NT2/D1 (cell line): ENCODE results near the gene TTC38.
A peak's percentile ranks its signal among the peaks of the same experiment; 100 is the strongest.

ENCODE experiments used
- DNase-seq: peaks from one replicate; pipeline ENCODE4 v3.0.0-alpha.2; 2011; ENCODE audit warnings: low read depth, low spot score
- H3K27me3 ChIP-seq: 2 replicates; pipeline ENCODE4 v1.6.0; 2011; ENCODE audit warnings: mild to moderate bottlenecking; ENCODE audit not compliant: insufficient read length, insufficient read depth
- H3K36me3 ChIP-seq: 2 replicates; pipeline ENCODE4 v1.6.1; 2011; ENCODE audit warnings: mild to moderate bottlenecking, low read length, mixed read lengths; ENCODE audit not compliant: insufficient read depth, insufficient read length
- H3K4me1 ChIP-seq: 2 replicates; pipeline ENCODE4 v1.5.1; 2011; ENCODE audit not compliant: insufficient read depth, insufficient read length
- H3K4me3 ChIP-seq: 2 replicates; pipeline ENCODE4 v1.5.1; 2011; ENCODE audit warnings: low read depth; ENCODE audit not compliant: insufficient read length
- H3K9ac ChIP-seq: 2 replicates; pipeline ENCODE4 v1.6.0; 2011; ENCODE audit warnings: low read depth; ENCODE audit not compliant: insufficient read length
- H3K9me3 ChIP-seq: 2 replicates; pipeline ENCODE4 v1.5.1; 2011; ENCODE audit warnings: mild to moderate bottlenecking, low read length; ENCODE audit not compliant: insufficient read depth
- SUZ12 ChIP-seq: IDR thresholded peaks from 2 replicates; pipeline ENCODE4 v1.6.1; 2011; ENCODE audit not compliant: insufficient read length, insufficient read depth; ENCODE audit errors: extremely low read depth
- YY1 ChIP-seq: IDR thresholded peaks from 2 replicates; pipeline ENCODE4 v1.6.1; 2011; ENCODE audit not compliant: insufficient read length, insufficient read depth
- ZNF274 ChIP-seq: IDR thresholded peaks from 2 replicates; pipeline ENCODE4 v1.6.1; 2011; ENCODE audit warnings: mild to moderate bottlenecking, low read depth, low read length

The TTC38 gene

DNA sequence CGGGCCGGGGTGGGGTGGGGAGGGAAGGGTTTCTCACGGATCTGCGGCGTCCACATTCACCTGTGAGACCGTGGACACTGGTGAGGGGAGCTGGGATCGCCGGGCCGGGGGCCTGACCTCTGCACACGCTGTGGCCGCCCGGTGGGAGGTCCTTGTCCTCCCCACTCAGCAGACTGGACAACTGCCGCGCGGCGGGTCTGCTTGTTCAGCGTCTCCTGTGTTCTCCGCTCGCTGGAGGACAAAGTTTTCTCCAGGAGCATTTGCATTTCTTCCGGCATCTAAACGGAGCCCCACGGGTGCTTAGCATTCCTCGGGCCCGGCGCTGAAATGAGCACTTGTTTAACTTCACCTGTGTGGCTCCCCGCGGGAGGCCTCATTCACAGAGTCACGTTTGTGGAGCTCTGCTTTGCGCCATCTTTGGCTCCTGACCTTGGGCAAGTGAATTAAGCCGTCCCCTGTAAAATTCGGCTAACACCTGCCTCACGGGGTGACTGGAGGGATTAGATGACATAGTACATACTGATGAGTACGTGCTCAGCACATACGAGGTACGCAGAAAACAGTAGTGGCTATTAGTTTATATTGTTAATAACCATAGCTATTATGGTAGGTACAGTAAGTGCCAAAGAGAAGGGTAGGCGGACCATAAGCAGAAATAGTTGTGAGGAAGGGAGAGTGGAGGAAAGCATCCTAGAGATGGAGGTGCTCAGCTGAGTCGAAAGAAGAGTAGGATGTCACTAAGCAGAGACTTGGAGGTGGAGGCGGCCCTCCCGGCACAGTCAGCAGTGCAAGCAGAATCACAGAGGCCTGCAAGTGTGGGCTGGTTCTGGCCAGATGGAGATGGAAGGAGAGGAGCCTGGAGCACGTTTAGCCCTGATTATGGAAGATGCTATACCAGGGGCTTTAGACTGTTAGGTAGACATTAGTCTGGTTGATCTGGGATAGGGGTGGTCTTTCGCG lies 68.6 kb downstream of the TTC38 start:
- Histone ChIP-seq H3K36me3 (peaks cover 64% of the 10 kb centered on the region), H3K9ac (peak overlapping the region; percentile 96), H3K27me3 (no peaks in the 10 kb centered on the region), H3K9me3 (no peaks in the 10 kb centered on the region), H3K4me1 (no peaks in the 10 kb centered on the region), H3K4me3 (peak overlapping the region; percentile 93)
- DNase-seq: no peak
- no peak for TF ChIP-seq YY1
- TF ChIP-seq SUZ12: no peak
- no peak for TF ChIP-seq ZNF274

DNA sequence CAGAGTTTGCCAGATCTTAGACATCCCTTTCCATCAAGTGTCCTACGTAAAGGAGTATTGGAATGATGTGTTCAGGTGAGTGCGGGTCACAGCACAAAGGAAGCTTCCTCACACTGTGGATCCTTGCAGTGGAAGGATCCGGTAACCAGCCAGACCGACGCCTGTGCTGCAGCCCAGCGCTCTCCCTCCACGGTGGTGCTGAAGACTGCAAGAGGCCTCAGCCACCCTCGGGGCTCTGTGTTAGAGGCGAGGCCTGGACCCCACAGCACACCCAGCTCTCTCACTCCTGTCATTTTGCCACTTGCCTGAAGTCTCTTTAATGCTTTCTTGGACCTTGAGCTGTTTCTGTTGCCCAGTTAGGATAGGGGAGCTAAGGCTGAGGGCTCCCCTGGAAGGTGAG lies 70.1 kb downstream of the TTC38 start:
- Histone ChIP-seq H3K36me3 (peaks cover 64% of the 10 kb centered on the region), H3K27me3 (no peaks in the 10 kb centered on the region), H3K4me1 (no peaks in the 10 kb centered on the region), H3K4me3 (no peak overlapping the region), H3K9me3 (no peaks in the 10 kb centered on the region), H3K9ac (no peak overlapping the region)
- TF ChIP-seq SUZ12 (no peak), YY1 (no peak), ZNF274 (no peak)
- DNase-seq: no peak

DNA sequence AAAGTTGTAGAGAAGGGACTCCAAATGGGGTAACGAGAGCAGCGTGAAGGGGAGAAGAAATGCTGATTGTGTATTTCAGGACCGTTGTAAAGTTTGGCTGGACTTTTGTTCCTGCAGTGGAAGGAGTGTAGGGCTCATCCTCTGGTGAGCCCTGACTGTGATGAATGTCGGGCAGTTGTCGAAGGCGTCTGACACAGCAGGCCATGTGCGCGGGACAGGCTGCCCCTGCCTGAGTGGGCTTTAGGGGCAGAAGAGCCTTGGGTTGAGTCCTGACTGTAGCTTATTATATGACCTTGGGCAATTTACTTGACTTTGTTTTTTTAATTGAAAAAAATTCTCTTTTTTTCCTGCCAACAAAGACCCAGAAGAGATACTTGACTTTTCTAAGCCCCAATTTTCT lies 70.8 kb downstream of the TTC38 start:
- TF ChIP-seq SUZ12 (no peak), YY1 (no peak), ZNF274 (no peak)
- Histone ChIP-seq H3K4me3 (no peak overlapping the region), H3K9me3 (no peaks in the 10 kb centered on the region), H3K27me3 (no peaks in the 10 kb centered on the region), H3K9ac (no peak overlapping the region), H3K4me1 (no peaks in the 10 kb centered on the region), H3K36me3 (peaks cover 63% of the 10 kb centered on the region)
- no peak for DNase-seq

DNA sequence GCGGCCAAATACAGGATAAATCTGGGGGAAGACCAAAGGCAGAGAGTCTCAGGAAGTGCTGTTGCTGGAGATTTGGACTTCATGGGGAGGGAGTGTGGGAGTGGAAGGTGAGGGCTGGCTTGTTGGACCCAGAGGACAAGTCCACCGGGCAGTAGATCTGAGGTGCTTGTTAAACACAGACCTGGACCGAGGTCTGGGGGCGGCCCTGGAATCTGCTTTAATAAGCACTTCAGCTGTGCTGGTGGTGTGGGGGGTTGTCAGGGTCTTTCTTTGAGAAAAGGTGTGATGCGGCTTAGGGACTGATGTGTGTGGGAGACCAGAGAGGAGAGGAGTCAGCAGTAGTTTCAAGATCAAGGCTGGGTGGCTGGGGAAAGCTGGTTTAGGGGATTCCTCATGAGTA lies 72.1 kb downstream of the TTC38 start:
- Histone ChIP-seq H3K27me3 (no peaks in the 10 kb centered on the region), H3K9me3 (no peaks in the 10 kb centered on the region), H3K9ac (no peak overlapping the region), H3K4me3 (no peak overlapping the region), H3K36me3 (peaks cover 77% of the 10 kb centered on the region), H3K4me1 (no peaks in the 10 kb centered on the region)
- TF ChIP-seq SUZ12 (no peak), YY1 (no peak)
- DNase-seq: no peak

DNA sequence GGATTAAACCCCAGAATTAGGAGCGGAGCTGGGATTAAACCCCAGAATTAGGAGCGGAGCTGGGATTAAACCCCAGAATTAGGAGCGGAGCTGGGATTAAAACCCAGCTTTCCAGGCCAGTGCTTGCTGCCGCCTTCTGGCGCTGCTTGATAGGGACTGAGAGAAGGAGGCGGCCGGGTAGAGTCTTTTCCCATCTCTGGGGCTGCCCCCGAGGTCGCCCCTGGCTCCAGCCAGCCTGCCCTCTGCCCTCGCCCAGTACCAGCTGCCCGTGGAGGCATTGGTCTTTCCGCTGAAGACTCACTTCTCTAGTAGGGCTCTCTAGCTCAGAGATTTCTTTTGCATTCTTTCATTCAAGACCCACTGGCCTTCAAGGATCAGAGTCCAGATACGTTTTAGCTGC lies 72.9 kb downstream of the TTC38 start:
- peaks cover 83% of the 10 kb centered on the region for H3K36me3 ChIP-seq

More for the DNA sequence above, 72.9 kb downstream of the TTC38 start:
- Histone ChIP-seq H3K4me1 (no peaks in the 10 kb centered on the region), H3K27me3 (no peaks in the 10 kb centered on the region), H3K4me3 (no peak overlapping the region), H3K9ac (no peak overlapping the region), H3K9me3 (no peaks in the 10 kb centered on the region)
- TF ChIP-seq SUZ12: no peak
- TF ChIP-seq YY1: no peak
- TF ChIP-seq ZNF274: no peak
- no peak for DNase-seq
